Heart right ventricle (tissue), 16 donors: ENCODE measurements around the gene GRM1. TPM values are rescaled to one million over a fixed set of nuclear protein-coding genes. Genes with fewer than 3 reads are reported as not detected.

Experiments
- ATAC-seq, 8 donors: fragments of 200-7000 bp; cut with Tn5 transposase; one replicate each; pipeline ENCODE4 v1.9.1; 2020; ENCODE audit warnings: mild to moderate bottlenecking in 8 of 8, moderate library complexity in 8 of 8, moderate number of reproducible peaks in 1 of 8
- DNase-seq, 2 donors: peaks; one replicate each; pipeline ENCODE4 v3.0.0-alpha.2; 2020
- H3K27ac ChIP-seq, 10 donors: fragments of 200-600 bp; sonication (generic) in 2 of 10; one replicate each; pipeline versions ENCODE4 v1.5.0 to v1.8.0; 2020 to 2022; ENCODE audit warnings: mild to moderate bottlenecking in 3 of 10
- H3K27me3 ChIP-seq, 7 donors: fragments of 200-600 bp; one replicate each; pipeline ENCODE4 v1.8.0; 2021 to 2022; ENCODE audit warnings: mild to moderate bottlenecking in 2 of 7
- H3K36me3 ChIP-seq, 9 donors: fragments of 200-600 bp; sonication (generic) in 1 of 9; one replicate each; pipeline versions ENCODE4 v1.5.0 to v1.8.0; 2020 to 2022; ENCODE audit warnings: mild to moderate bottlenecking in 2 of 9
- H3K4me1 ChIP-seq, 9 donors: fragments of 200-600 bp; sonication (generic) in 1 of 9; one replicate each; pipeline versions ENCODE4 v1.5.0 to v1.8.0; 2020 to 2022; ENCODE audit warnings: mild to moderate bottlenecking in 4 of 9
- H3K4me3 ChIP-seq, 10 donors: fragments of 200-600 bp; sonication (generic) in 2 of 10; one replicate each; pipeline versions ENCODE4 v1.5.0 to v1.8.0; 2020 to 2022; ENCODE audit warnings: mild to moderate bottlenecking in 7 of 10, moderate library complexity in 2 of 10
- H3K9me3 ChIP-seq, 11 donors: fragments of 200-600 bp in 10 of 11; sonication (generic) in 2 of 11; one replicate each; pipeline versions ENCODE4 v1.5.0 to v1.8.0; 2013 to 2022; ENCODE audit warnings: mild to moderate bottlenecking in 2 of 11, control low read depth in 1 of 11, moderate library complexity in 1 of 11
- WGBS, 2 donors: extraction: QIAGEN DNeasy Blood & Tissue Kit; methylation state at CpG; one replicate each; pipeline ENCODE4 v1.1.7; 2013; ENCODE audit warnings: inconsistent platforms in 1 of 2; 5-methylcytosine and 5-hydroxymethylcytosine counted together
- intact Hi-C, 10 donors: fragments of 100-400 bp; cut with DNase I; formaldehyde crosslinking; loops; one replicate each; pipeline versions ENCODE4 v1.11.1 to v1.14.2; 2022
- polyA plus RNA-seq, 2 donors: library from polyadenylated mRNA; stranded (reverse); fragments of 200-250 nt; gene quantifications; one replicate each; pipeline ENCODE4 v1.2.3, GENCODE V29; 2013
- total RNA-seq, 10 donors: library from RNA; stranded (reverse); fragmentation: NEBNext Ultra II Directional in 3 of 10; extraction: Animal tissue kit (Norgen Biotek cat#: 25700) in 3 of 10; gene quantifications; one replicate each; pipeline versions ENCODE4 v1.2.1 to v1.2.4, GENCODE V29; 2021 to 2023
- TF ChIP-seq, protein P1 (sequence below), 9 donors: fragments of 200-600 bp; sonication (generic) in 2 of 9; IDR thresholded peaks; one replicate each; pipeline versions ENCODE4 v1.5.0 to v1.8.0; 2021 to 2022; ENCODE audit warnings: antibody characterized with exemption in 9 of 9, mild to moderate bottlenecking in 5 of 9, moderate library complexity in 1 of 9
- donor health status: Arrhythmogenic right ventricular cardiomyopathy.
- donor health status: ischemic (EF 13 %, LVEDD 7.1; RV severe dilation, severe dysfunction).
- donor health status: healthy with polysubstance abuse.
- donor health status: DM: no; HTN: yes; CAD: no.
- donor health status: DM: no; HTN: no; CAD: no.
- donor health status: ischemic (EF 25% LVEDD 6.9; RV normal size, moderate dysfunction).
- donor health status: ischemic (EF 25% LVEDD 5.7; RV mildly dilated, moderate dysfunction).
- donor health status: healthy.
- donor health status: DM: yes; HTN: yes; CAD: no.
- donor health status: Ischemic cardiomyopathy.
- donor health status: ischemic (EF 35%, LVEDD 5.7; RV mildly dilated, moderate dysfunction).
- donor health status: nonischemic (EF 11% LVEDD 7.7; RV severe dilation, severe dysfunction).
- donor health status: DM: yes; HTN: yes; CAD: no.
- donor health status: PGD.
- donor health status: ischemic (EF 29% LVEDD 5.4; RV normal size, mild dysfunction).
- donor health status: nonischemic (EF 23%, LVEDD 6.1; RV moderate dilation, normal function).

GRM1 gene
- total and polyA plus RNA-seq, 12 donors = 0.26 to 8.3 (median 4.6) TPM

DNA sequence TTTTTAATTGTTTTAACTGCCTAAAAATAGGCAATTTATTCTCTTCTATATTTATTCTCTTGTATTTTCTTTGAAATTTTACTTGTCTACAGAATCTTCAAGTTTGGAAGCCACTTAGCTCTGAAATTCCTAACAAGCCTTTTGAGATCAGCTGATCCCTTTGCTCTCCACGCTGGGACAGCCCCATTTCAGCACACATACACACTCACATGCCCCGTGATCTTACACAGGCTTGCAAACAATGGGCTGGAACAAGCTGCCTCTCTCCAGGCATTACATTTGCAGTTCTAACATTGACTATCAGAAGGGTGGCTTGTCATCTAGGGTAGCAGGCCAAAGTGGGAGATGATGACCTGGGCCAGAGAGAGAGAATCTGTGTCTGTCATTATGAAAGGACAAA is 452.7 kb downstream of the GRM1 start:
- TF ChIP-seq, protein P1, sequence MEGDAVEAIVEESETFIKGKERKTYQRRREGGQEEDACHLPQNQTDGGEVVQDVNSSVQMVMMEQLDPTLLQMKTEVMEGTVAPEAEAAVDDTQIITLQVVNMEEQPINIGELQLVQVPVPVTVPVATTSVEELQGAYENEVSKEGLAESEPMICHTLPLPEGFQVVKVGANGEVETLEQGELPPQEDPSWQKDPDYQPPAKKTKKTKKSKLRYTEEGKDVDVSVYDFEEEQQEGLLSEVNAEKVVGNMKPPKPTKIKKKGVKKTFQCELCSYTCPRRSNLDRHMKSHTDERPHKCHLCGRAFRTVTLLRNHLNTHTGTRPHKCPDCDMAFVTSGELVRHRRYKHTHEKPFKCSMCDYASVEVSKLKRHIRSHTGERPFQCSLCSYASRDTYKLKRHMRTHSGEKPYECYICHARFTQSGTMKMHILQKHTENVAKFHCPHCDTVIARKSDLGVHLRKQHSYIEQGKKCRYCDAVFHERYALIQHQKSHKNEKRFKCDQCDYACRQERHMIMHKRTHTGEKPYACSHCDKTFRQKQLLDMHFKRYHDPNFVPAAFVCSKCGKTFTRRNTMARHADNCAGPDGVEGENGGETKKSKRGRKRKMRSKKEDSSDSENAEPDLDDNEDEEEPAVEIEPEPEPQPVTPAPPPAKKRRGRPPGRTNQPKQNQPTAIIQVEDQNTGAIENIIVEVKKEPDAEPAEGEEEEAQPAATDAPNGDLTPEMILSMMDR (IDR thresholded peaks at IDR 0.05) = no peak
- Histone ChIP-seq H3K27me3 (no peaks in the 10 kb centered on the region), H3K4me1 (no peaks in the 10 kb centered on the region), H3K36me3 (no peaks in the 10 kb centered on the region), H3K4me3 (no peak overlapping the region), H3K27ac (no peak overlapping the region), H3K9me3 (peaks cover 0 to 20% (median 7%) of the 10 kb centered on the region in 11 donors)
- DNase-seq (no peak), ATAC-seq (no peak)
- intact Hi-C loops = no loop called here
- 21 to 34% methylated on average over 2 of the region's 2 CpGs for WGBS, 2 donors

DNA sequence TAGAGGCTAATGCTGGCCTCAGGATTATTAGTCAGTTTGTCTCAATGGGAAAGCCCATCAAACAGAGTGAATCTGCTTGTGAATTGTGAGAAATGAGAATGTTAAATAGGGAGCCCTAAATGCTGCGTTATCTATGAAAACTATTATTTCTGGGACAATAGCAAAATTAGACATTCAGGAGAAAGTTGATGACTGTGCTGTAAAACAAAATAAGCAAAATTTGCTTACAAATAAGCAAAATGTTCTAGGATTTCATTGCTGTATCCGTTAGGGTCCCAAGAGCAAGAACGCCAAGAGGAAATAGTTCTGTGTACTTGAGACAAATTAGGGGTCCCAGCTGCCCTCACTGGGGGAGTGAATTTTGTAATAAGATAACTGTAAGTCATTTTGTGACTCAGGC is 455.5 kb downstream of the GRM1 start:
- no peaks in the 10 kb centered on the region for H3K27me3 ChIP-seq
- H3K36me3 ChIP-seq = no peaks in the 10 kb centered on the region

More for the DNA sequence above, 455.5 kb downstream of the GRM1 start:
- Histone ChIP-seq H3K4me1 (no peaks in the 10 kb centered on the region), H3K27ac (no peak overlapping the region), H3K4me3 (no peak overlapping the region), H3K9me3 (peaks cover 0 to 9% (median 5%) of the 10 kb centered on the region in 11 donors)
- ATAC-seq = no peak
- WGBS, 2 donors = 87 to 90% methylated on average over 3 of the region's 3 CpGs
- DNase-seq = no peak
- TF ChIP-seq, protein P1 (IDR thresholded peaks at IDR 0.05) = no peak
- intact Hi-C loops = no loop called here

Other genes starting within 250 kb of the GRM1 start
- gene FBXO30, start 214.3 kb upstream of the GRM1 start, total RNA-seq = 10 to 100 TPM; 10.6 to 18.4 (median 14.2) TPM
- gene FBXO30, start 214.3 kb upstream of the GRM1 start, polyA plus RNA-seq = 1 to 10 TPM; 3.6 to 8.2 TPM
- 10 to 100 TPM in 4 of 10 donors, 1 to 10 TPM in 6; 9.1 to 12.1 (median 9.5) TPM for gene SHPRH, start 64.7 kb upstream of the GRM1 start, total RNA-seq
- gene SHPRH, start 64.7 kb upstream of the GRM1 start, polyA plus RNA-seq = 1 to 10 TPM; 1.9 to 8.8 TPM